ENCODE data around the gene SRI. TPM values are rescaled to one million over a fixed set of nuclear protein-coding genes. Genes with fewer than 3 reads are reported as not detected.

SRI gene
- polyA plus RNA-seq, 1 experiment = 171 TPM

DNA sequence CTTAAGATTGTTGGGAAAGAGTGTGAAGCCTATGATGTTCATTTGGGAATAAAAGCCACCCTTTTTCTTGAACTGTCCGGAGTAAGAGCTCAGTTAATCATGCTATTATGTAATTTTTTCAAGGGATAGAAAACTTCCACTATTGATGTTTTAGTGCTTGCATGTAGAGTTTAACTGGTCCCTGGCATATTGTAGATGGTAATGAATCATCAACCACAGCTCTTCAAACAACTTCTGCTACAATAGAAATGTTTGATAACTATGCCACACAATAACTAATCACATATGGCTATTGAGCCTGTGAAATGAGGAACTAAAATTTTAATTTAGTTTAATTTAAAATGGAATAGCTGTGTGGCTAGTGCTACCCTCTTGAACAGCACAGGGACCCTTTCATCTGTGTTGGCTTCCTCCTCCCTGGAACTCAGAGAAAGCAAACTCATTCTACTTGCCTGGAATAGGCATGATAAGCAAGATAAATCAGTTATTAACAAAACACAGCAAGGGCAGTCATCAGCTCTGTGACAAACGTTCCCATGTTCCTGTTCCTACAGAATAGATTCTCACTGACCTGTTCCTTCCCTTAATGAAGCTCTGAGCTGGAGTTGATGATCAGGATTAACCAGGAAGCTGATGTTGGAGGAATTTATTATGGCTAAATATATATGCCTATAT, 4.9 kb upstream of the SRI start:
- POLR2A ChIA-PET = no interaction called here
- no peak for DNase-seq (ENCODE audit: low read depth, low spot score)
- no peaks in the 10 kb centered on the region for H3K9me3 ChIP-seq (ENCODE audit: control insufficient read depth, insufficient read depth, low read length)
- TF ChIP-seq, protein P1, sequence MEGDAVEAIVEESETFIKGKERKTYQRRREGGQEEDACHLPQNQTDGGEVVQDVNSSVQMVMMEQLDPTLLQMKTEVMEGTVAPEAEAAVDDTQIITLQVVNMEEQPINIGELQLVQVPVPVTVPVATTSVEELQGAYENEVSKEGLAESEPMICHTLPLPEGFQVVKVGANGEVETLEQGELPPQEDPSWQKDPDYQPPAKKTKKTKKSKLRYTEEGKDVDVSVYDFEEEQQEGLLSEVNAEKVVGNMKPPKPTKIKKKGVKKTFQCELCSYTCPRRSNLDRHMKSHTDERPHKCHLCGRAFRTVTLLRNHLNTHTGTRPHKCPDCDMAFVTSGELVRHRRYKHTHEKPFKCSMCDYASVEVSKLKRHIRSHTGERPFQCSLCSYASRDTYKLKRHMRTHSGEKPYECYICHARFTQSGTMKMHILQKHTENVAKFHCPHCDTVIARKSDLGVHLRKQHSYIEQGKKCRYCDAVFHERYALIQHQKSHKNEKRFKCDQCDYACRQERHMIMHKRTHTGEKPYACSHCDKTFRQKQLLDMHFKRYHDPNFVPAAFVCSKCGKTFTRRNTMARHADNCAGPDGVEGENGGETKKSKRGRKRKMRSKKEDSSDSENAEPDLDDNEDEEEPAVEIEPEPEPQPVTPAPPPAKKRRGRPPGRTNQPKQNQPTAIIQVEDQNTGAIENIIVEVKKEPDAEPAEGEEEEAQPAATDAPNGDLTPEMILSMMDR (IDR thresholded peaks at IDR 0.05; ENCODE audit: low read depth, low read length) = no peak
- CTCF ChIA-PET = no interaction called here
- H3K27ac ChIP-seq (ENCODE audit: low read depth, low read length) = no peak overlapping the region
- H3K4me3 ChIP-seq (ENCODE audit: low read depth, low read length) = no peak overlapping the region
- H3K27me3 ChIP-seq (ENCODE audit: control insufficient read depth, insufficient read depth, low read length) = no peaks in the 10 kb centered on the region

DNA sequence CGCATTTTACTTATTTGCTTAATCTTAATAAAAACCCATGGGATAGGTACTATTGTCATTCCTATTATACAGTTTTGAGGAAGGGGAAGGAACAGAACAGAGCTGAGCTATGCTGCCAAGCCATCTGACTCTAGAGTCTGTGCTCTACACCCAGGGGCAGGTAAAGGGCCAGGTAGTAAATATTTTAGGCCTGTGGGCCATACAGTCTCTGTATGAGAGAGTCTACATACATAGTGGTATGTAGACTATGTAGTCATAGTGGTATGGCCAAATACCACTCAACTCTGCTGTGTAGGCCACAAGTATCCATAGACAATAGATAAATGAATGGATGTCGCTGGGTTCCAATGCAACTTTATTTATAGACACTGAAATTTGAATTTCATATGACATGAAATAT, 3.4 kb upstream of the SRI start:
- ChIA-PET CTCF (no interaction called here), POLR2A (no interaction called here)
- DNase-seq (ENCODE audit: low read depth, low spot score) = no peak
- Histone ChIP-seq H3K9me3 (ENCODE audit: control insufficient read depth, insufficient read depth, low read length) (no peaks in the 10 kb centered on the region), H3K27me3 (ENCODE audit: control insufficient read depth, insufficient read depth, low read length) (no peaks in the 10 kb centered on the region), H3K27ac (ENCODE audit: low read depth, low read length) (no peak overlapping the region), H3K4me3 (ENCODE audit: low read depth, low read length) (no peak overlapping the region)
- TF ChIP-seq, protein P1 (IDR thresholded peaks at IDR 0.05; ENCODE audit: low read depth, low read length) = no peak

DNA sequence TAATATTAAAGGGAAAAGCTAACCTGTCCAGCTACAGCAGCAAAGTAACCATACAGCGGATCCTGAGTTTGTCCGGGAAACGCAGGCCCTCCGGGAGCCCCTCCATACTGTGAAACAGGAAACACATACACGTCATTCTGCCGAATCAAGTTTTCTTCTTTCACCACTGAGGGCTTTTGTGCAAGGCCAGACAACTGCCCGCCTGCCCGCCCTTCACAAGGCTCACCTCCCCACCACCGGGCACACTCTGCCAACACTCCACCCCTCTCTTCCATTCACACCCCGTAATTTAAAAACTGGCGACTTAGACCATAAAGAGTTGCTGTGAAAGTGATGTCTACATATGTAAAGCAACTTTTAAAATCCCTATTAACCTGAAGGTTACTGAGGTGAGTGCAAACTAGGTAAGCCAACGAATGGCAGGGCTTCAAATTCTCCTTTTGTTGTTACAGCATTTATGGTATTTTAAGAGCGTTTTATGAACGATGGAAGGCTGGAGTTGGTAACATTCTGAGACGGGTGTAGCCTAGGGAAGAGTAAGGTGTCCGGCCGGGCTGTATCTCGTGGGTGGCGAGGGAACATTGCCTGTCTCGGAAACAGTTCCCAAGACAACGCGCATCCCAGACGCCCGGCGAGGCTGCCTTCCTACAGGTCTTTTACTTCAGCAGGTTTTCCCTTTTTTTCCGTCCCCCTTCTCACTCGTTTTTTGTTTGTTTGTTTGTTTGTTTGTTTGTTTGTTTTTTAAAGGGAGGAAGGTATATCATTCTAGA, 817 bp downstream of the SRI start:
- TF ChIP-seq, protein P1 (IDR thresholded peaks at IDR 0.05; ENCODE audit: low read depth, low read length) = no peak
- ChIA-PET CTCF (interaction anchor here (0.9 to 1.5 kb wide), 3 partner anchors 9 to 50 kb away, joined by 3 to 5 read pairs (median 3); no protein-coding TSS in a partner anchor), POLR2A (no interaction called here)
- Histone ChIP-seq H3K27ac (ENCODE audit: low read depth, low read length) (no peak overlapping the region), H3K9me3 (ENCODE audit: control insufficient read depth, insufficient read depth, low read length) (no peaks in the 10 kb centered on the region), H3K4me3 (ENCODE audit: low read depth, low read length) (peak overlapping the region; percentile 89), H3K27me3 (ENCODE audit: control insufficient read depth, insufficient read depth, low read length) (no peaks in the 10 kb centered on the region)
- no peak for DNase-seq (ENCODE audit: low read depth, low spot score)

DNA sequence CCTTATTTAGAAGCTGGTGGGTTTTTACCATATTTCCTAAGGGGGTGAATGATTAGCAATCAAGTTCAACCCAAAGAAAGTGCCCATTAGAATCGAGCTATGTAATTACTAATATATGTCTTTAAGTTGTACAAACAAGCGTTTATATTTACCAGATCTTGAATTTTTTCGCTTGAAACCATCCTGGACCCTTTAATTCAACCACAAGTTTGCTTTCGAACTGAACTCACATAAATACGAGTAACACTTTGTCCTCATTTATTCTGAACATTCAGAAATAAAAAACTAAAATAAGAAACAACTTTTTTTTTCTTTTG, 1.5 kb downstream of the SRI start:
- DNase-seq (ENCODE audit: low read depth, low spot score) = no peak
- H3K9me3 ChIP-seq (ENCODE audit: control insufficient read depth, insufficient read depth, low read length) = no peaks in the 10 kb centered on the region
- TF ChIP-seq, protein P1 (IDR thresholded peaks at IDR 0.05; ENCODE audit: low read depth, low read length) = no peak
- no peak overlapping the region for H3K27ac ChIP-seq (ENCODE audit: low read depth, low read length)
- H3K4me3 ChIP-seq (ENCODE audit: low read depth, low read length) = peak overlapping the region; percentile 89
- ChIA-PET CTCF (interaction anchor here (0.9 to 1.5 kb wide), 3 partner anchors 8 to 49 kb away, joined by 3 to 5 read pairs (median 3); no protein-coding TSS in a partner anchor), POLR2A (no interaction called here)
- no peaks in the 10 kb centered on the region for H3K27me3 ChIP-seq (ENCODE audit: control insufficient read depth, insufficient read depth, low read length)
